CD4-positive, alpha-beta memory T cell (primary cell): ENCODE results near the gene CAMK2N2. TPM values are rescaled to one million over a fixed set of nuclear protein-coding genes. Genes with fewer than 3 reads are reported as not detected.
A peak's percentile ranks its signal among the peaks of the same experiment; 100 is the strongest.

Source experiments
- CTCF ChIA-PET: fragments of 350-600 bp; sonication (Branson Sonifier 250); formaldehyde crosslinking; loops from one replicate; lab custom pipeline; 2021; ENCODE audit warnings: inconsistent platforms; ENCODE audit not compliant: partially characterized antibody; lab: Charles Lee
- POLR2A ChIA-PET: fragments of 350-600 bp; sonication (Branson Sonifier 250); formaldehyde crosslinking; loops from one replicate; lab custom pipeline; 2021; ENCODE audit not compliant: partially characterized antibody; lab: Charles Lee
- DNase-seq, 5 donors: peaks; one replicate each; pipeline versions ENCODE4 v3.0.0 to v3.0.0-alpha.2; 2020 to 2022; ENCODE audit warnings: mixed read lengths in 1 of 5
- H3K27ac ChIP-seq: one replicate; pipeline ENCODE4 v1.7.0; 2013; ENCODE audit warnings: low read depth, low read length
- H3K27me3 ChIP-seq: 2 replicates; pipeline ENCODE4 v1.7.0; 2013; ENCODE audit warnings: mild to moderate bottlenecking, low read length, moderate library complexity; ENCODE audit not compliant: insufficient read depth
- H3K36me3 ChIP-seq: 2 replicates; pipeline ENCODE4 v1.7.0; 2013; ENCODE audit warnings: mild to moderate bottlenecking, low read length, moderate library complexity; ENCODE audit not compliant: insufficient read depth
- H3K4me1 ChIP-seq: 2 replicates; pipeline ENCODE4 v1.7.0; 2013; ENCODE audit warnings: mild to moderate bottlenecking, low read length, moderate library complexity; ENCODE audit not compliant: insufficient read depth
- H3K4me3 ChIP-seq, 2 donors: one replicate each; pipeline ENCODE4 v1.7.0; 2013; ENCODE audit warnings: low read length in 2 of 2, mild to moderate bottlenecking in 1 of 2
- H3K9me3 ChIP-seq, 2 donors: one replicate each; pipeline ENCODE4 v1.7.0; 2013; ENCODE audit warnings: low read length in 2 of 2, control low read depth in 1 of 2; ENCODE audit not compliant: control insufficient read depth in 1 of 2
- H3K27ac Mint-ChIP-seq, 7 donors: one replicate each; pipeline ENCODE4 v1.8.0; 2020 to 2021; ENCODE audit warnings: mixed read lengths in 7 of 7, mild to moderate bottlenecking in 6 of 7, inconsistent platforms in 3 of 7, moderate library complexity in 3 of 7
- H3K27me3 Mint-ChIP-seq, 2 donors: one replicate each; pipeline ENCODE4 v1.8.0; 2020 to 2021; ENCODE audit warnings: mixed read lengths in 2 of 2
- H3K36me3 Mint-ChIP-seq, 2 donors: one replicate each; pipeline ENCODE4 v1.8.0; 2020 to 2021; ENCODE audit warnings: mixed read lengths in 2 of 2, inconsistent platforms in 1 of 2, mild to moderate bottlenecking in 1 of 2
- H3K4me1 Mint-ChIP-seq, 4 donors: one replicate each; pipeline ENCODE4 v1.8.0; 2020 to 2021; ENCODE audit warnings: mixed read lengths in 4 of 4, mild to moderate bottlenecking in 1 of 4
- H3K4me3 Mint-ChIP-seq, 8 donors: one replicate each; pipeline ENCODE4 v1.8.0; 2020 to 2021; ENCODE audit warnings: mixed read lengths in 8 of 8, mild to moderate bottlenecking in 7 of 8, moderate library complexity in 6 of 8, inconsistent platforms in 3 of 8
- H3K9me3 Mint-ChIP-seq, 8 donors: one replicate each; pipeline ENCODE4 v1.8.0; 2020 to 2021; ENCODE audit warnings: mixed read lengths in 8 of 8, mild to moderate bottlenecking in 5 of 8, inconsistent platforms in 3 of 8, moderate library complexity in 1 of 8
- intact Hi-C: fragments of 100-400 bp; cut with micrococcal nuclease; formaldehyde crosslinking; loops from one replicate; pipeline ENCODE4 v1.15.1; 2023
- polyA plus RNA-seq, 2 donors: library from polyadenylated mRNA; unstranded; fragments of 300-500 nt; fragmentation: Illumina TruSeq; gene quantifications; one replicate each; pipeline ENCODE4 v1.2.3, GENCODE V29; 2021
- total RNA-seq, 2 experiments: library from RNA; stranded (reverse); gene quantifications; one replicate each; pipeline ENCODE4 v1.2.3, GENCODE V29; 2021

The CAMK2N2 gene
- total and polyA plus RNA-seq, 4 experiments from 2014 or later = 0.25 TPM; not detected in 3

DNA sequence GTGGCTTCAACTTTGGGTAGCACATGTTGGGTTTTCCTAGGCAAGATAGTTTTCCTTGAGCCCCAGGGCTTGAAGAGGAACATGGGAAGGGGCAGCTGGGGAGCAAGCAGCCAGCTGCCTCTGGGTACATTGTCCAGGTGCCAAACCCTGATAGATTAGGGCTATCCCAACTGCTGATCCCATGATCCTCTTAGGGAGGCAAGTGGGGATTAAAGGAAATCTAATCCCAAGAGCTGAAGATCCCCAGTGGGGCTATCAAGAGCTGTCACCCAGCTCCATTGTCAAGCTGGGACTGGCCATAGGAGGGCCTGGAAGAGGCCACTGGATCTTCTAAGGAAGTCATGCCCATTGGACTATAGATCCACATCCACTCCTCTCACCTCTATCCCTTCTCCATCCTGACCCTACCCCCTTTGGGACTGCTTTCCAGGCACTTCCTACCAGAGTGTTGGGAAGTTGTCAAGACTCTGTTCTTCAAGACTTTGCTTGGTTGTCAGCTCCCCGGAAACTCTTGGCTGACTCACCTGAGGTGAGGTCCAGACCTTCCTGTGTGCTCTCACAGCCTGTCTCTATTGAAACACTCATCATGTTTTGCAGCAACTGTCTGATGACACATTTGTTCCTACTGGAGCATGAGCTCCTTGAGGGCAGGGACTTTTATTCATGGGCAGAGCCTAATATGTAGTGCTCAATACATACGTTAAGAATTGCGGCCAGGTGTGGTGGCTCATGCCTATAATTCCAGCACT, 5.9 kb downstream of the CAMK2N2 start:
- no peak overlapping the region for H3K4me3 Mint-ChIP-seq
- Histone ChIP-seq H3K4me3 (no peak overlapping the region), H3K36me3 (no peaks in the 10 kb centered on the region), H3K27ac (no peak overlapping the region), H3K4me1 (peaks cover 5% of the 10 kb centered on the region), H3K9me3 (no peaks in the 10 kb centered on the region), H3K27me3 (no peaks in the 10 kb centered on the region)
- peak overlapping the region in 1 of 7 donors; percentile 35 for H3K27ac Mint-ChIP-seq
- H3K9me3 Mint-ChIP-seq = no peaks in the 10 kb centered on the region
- H3K4me1 Mint-ChIP-seq = peaks cover 3 to 17% (median 5%) of the 10 kb centered on the region in 4 donors
- no peaks in the 10 kb centered on the region for H3K27me3 Mint-ChIP-seq
- intact Hi-C loops = no loop called here
- H3K36me3 Mint-ChIP-seq = peaks cover 3 to 4% of the 10 kb centered on the region in 2 donors
- CTCF ChIA-PET = interaction anchor here (1.0 to 8.9 kb wide), 3 partner anchors 15 to 47 kb away, joined by 3 to 76 read pairs (median 3); partner anchors contain the start of gene VWA5B2
- no peak for DNase-seq
- POLR2A ChIA-PET = no interaction called here

DNA sequence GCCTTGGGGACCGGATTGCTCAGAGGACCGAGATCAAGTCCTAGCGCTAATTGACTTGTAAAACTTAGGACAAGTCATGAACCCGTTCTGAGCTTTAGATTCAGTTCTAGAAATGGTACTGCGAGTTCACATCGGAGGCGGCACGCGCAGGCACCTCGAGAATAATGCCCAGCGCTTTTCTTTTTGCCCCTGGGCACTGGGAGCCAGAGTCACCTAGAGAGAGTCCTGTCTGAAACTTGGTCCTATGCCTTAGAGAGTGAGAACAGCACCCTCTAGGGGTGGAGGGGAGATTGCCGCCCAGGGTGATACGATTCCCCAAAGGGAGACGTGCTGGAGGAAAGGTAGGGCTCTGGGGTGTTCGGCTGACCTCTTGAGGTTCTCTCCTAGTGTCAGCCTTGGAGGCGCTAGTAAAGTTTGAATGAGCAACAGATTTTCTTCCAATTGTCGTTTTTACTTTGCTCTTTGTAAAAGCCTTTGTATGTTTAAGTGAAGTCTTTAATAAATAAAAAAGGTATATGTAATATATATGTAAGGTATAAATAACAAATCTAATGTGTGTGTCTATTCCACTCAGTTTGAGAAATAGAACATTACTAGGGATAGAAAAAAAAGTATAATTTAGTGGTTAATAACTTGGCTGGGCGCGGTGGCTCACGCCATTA, 11.1 kb downstream of the CAMK2N2 start:
- Mint-ChIP-seq H3K9me3 (peaks cover 0 to 3% (median 0%) of the 10 kb centered on the region in 8 donors), H3K4me1 (peaks cover 8 to 20% (median 12%) of the 10 kb centered on the region in 4 donors), H3K36me3 (peaks cover 7 to 21% of the 10 kb centered on the region in 2 donors), H3K27ac (peak overlapping the region; percentile 46 to 100 (median 90)), H3K4me3 (peak overlapping the region; percentile 88 to 99 (median 96)), H3K27me3 (peaks cover 0 to 4% of the 10 kb centered on the region in 2 donors)
- Histone ChIP-seq H3K36me3 (peaks cover 4% of the 10 kb centered on the region), H3K4me1 (peaks cover 11% of the 10 kb centered on the region), H3K9me3 (no peaks in the 10 kb centered on the region), H3K4me3 (peak overlapping the region; percentile 92 to 99), H3K27ac (peak overlapping the region; percentile 66), H3K27me3 (no peaks in the 10 kb centered on the region)
- POLR2A ChIA-PET = interaction anchor here (0.9 to 2.0 kb wide), 10 partner anchors 10 to 1249 kb away, joined by 3 to 16 read pairs (median 4); partner anchors contain the start of genes ABCF3, CAMK2N2, CLCN2 and EIF2B5
- intact Hi-C loops = loop anchor here (1.0 kb wide), 3 partner anchors 23 to 355 kb away; no protein-coding TSS in a partner anchor
- CTCF ChIA-PET = interaction anchor here (0.6 to 8.9 kb wide), 29 partner anchors 8 to 365 kb away, joined by 3 to 76 read pairs (median 4); partner anchors contain the start of genes CLCN2, DVL3, PARL and POLR2H
- peak; percentile 82 to 92 (median 86) for DNase-seq

GRCh38 chr3:184249412-184250166, 11.8 kb downstream of the CAMK2N2 start, which contains the start of gene EEF1AKMT4:
TSS of gene EEF1AKMT4 (plus strand) at chr3:184249672. CDS start at chr3:184249695, 23 bp downstream.
- CTCF ChIA-PET = interaction anchor here (0.6 to 8.9 kb wide), 29 partner anchors 9 to 365 kb away, joined by 3 to 76 read pairs (median 4); partner anchors contain the start of genes CLCN2, DVL3, PARL and POLR2H
- H3K4me1 ChIP-seq = peaks cover 11% of the 10 kb centered on the region
- peaks cover 14 to 28% of the 10 kb centered on the region in 2 donors for H3K36me3 Mint-ChIP-seq
- peaks cover 11% of the 10 kb centered on the region for H3K36me3 ChIP-seq
- H3K4me3 Mint-ChIP-seq = peak within 1 kb of the TSS; percentile 88 to 99 (median 96)
- intact Hi-C loops = loop anchor here (1.0 to 5.0 kb wide), 12 partner anchors 11 to 1338 kb away; partner anchors contain the start of genes ABCC5, ABCF3, AP2M1 and EIF2B5
- peak within 1 kb of the TSS; percentile 92 to 99 for H3K4me3 ChIP-seq
- H3K9me3 Mint-ChIP-seq = peaks cover 0 to 3% (median 0%) of the 10 kb centered on the region in 8 donors
- peak; percentile 93 to 98 (median 95) for DNase-seq
- H3K27me3 ChIP-seq = no peaks in the 10 kb centered on the region
- H3K27ac ChIP-seq = peak within 1 kb of the TSS; percentile 66
- H3K4me1 Mint-ChIP-seq = peaks cover 8 to 20% (median 12%) of the 10 kb centered on the region in 4 donors
- H3K27me3 Mint-ChIP-seq = peaks cover 0 to 4% of the 10 kb centered on the region in 2 donors
- peak within 1 kb of the TSS; percentile 92 to 100 (median 96) for H3K27ac Mint-ChIP-seq
- H3K9me3 ChIP-seq = no peaks in the 10 kb centered on the region
- POLR2A ChIA-PET = interaction anchor here (1.0 to 2.0 kb wide), 9 partner anchors 9 to 1250 kb away, joined by 3 to 16 read pairs (median 4); partner anchors contain the start of genes CAMK2N2, CLCN2, EIF2B5 and POLR2H

- Mint-ChIP-seq H3K27ac (peak within 1 kb of the TSS; percentile 92 to 100 (median 96)), H3K36me3 (peaks cover 22 to 34% of the 10 kb centered on the region in 2 donors), H3K4me1 (peaks cover 8 to 20% (median 12%) of the 10 kb centered on the region in 4 donors), H3K27me3 (peaks cover 0 to 4% of the 10 kb centered on the region in 2 donors), H3K9me3 (peaks cover 0 to 3% (median 0%) of the 10 kb centered on the region in 8 donors), H3K4me3 (peak within 1 kb of the TSS; percentile 88 to 99 (median 96))
- peaks cover 20% of the 10 kb centered on the region for H3K36me3 ChIP-seq
- ChIA-PET POLR2A (interaction anchor here (1.1 to 2.0 kb wide), 5 partner anchors 11 to 113 kb away, joined by 3 to 16 read pairs (median 5); partner anchors contain the start of genes CAMK2N2, CLCN2, EIF2B5 and POLR2H), CTCF (interaction anchor here (0.9 to 8.9 kb wide), 5 partner anchors 21 to 364 kb away, joined by 3 to 76 read pairs (median 8); partner anchors contain the start of genes PARL and VWA5B2)
- DNase-seq = peak; percentile 83 to 87 (median 84)
- H3K4me1 ChIP-seq = peaks cover 11% of the 10 kb centered on the region
- no peaks in the 10 kb centered on the region for H3K27me3 ChIP-seq
- H3K4me3 ChIP-seq = peak within 1 kb of the TSS; percentile 92 to 99
- no peaks in the 10 kb centered on the region for H3K9me3 ChIP-seq
- intact Hi-C loops = loop anchor here (1.0 to 5.0 kb wide), 9 partner anchors 12 to 1339 kb away; partner anchors contain the start of genes ABCC5, ABCF3, AP2M1 and EIF2B5
- H3K27ac ChIP-seq = peak within 1 kb of the TSS; percentile 66
Measured at GRCh38 chr3:184248454-184249411, 12.6 kb downstream of the CAMK2N2 start, which contains the start of gene ALG3. TSS of gene ALG3 (minus strand) at chr3:184248962. CDS start at chr3:184248940, 22 bp downstream.

DNA sequence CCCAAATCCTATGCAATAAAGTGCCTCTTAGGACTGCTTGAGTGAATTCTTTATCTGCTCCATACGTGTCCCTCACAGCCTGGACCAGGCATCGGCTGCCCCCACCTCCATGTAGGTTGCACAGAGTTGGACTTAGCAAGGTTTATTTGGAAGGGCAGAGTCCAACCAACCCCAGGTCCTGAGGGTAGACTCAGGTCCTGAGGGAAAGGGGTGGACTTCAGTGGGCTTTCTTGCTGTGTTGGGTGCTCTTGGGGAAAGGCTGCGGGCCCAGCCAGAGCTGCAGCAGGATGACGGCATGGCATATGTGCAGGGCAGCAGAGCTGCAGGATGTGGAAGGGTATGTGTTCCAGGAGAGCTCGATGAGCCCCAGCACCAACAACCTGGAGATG, 19.1 kb downstream of the CAMK2N2 start:
- ChIA-PET POLR2A (no interaction called here), CTCF (interaction anchor here (0.9 to 8.3 kb wide), 3 partner anchors 15 to 96 kb away, joined by 3 to 59 read pairs (median 5); partner anchors contain the start of gene VWA5B2)
- H3K9me3 Mint-ChIP-seq = no peaks in the 10 kb centered on the region
- Histone ChIP-seq H3K9me3 (no peaks in the 10 kb centered on the region), H3K4me3 (no peak overlapping the region), H3K27ac (no peak overlapping the region), H3K4me1 (no peaks in the 10 kb centered on the region), H3K27me3 (no peaks in the 10 kb centered on the region), H3K36me3 (peaks cover 32% of the 10 kb centered on the region)
- intact Hi-C loops = no loop called here
- H3K27ac Mint-ChIP-seq = no peak overlapping the region
- H3K4me3 Mint-ChIP-seq = no peak overlapping the region
- peaks cover 0 to 2% of the 10 kb centered on the region in 2 donors for H3K27me3 Mint-ChIP-seq
- DNase-seq = no peak
- peaks cover 38 to 41% of the 10 kb centered on the region in 2 donors for H3K36me3 Mint-ChIP-seq
- peaks cover 0 to 6% (median 4%) of the 10 kb centered on the region in 4 donors for H3K4me1 Mint-ChIP-seq
